ENCODE data around the gene SLC37A1. TPM values are rescaled to one million over a fixed set of nuclear protein-coding genes. Genes with fewer than 3 reads are reported as not detected.

Gene SLC37A1
- total RNA-seq, 2 donors from 2014 or later: 21.0 to 24.0 TPM

DNA sequence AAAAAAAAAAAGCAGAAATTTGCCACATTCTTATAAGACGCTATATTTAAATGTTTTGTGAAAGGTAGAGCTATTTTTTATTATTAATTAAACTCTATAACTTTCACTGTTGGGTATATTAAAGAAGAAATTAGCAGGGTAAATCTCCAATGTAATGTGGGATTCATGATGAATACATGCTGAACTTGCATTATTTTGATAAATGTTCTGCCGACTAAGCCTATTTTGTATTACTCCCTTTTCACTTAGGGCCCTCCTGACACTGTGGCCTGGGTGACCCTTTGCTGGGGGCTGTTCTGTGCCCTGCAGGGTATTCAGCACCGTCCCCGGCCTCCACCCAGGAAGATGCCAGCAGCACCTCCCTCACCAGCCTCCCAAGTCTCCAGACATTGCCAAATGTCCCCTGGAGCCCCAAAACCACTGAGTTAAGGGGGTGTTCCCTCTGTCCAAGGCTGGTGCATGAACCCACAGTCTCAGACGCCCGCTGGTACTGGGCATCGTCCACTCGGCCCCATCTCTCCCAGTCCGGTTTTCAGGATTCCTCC is 40.1 kb upstream of the SLC37A1 start:
- ATAC-seq (no peak), DNase-seq (no peak)
- peaks cover 9% of the 10 kb centered on the region for H3K4me1 Mint-ChIP-seq
- peaks cover 3% of the 10 kb centered on the region for H3K36me3 Mint-ChIP-seq (ENCODE audit: low read depth)
- H3K27ac Mint-ChIP-seq: peak overlapping the region; percentile 76
- no peak overlapping the region for H3K4me3 Mint-ChIP-seq
- no peaks in the 10 kb centered on the region for H3K9me3 ChIP-seq (ENCODE audit: control insufficient read depth, low read length, poor library complexity, severe bottlenecking)
- peaks cover 22% of the 10 kb centered on the region for H3K27me3 Mint-ChIP-seq

DNA sequence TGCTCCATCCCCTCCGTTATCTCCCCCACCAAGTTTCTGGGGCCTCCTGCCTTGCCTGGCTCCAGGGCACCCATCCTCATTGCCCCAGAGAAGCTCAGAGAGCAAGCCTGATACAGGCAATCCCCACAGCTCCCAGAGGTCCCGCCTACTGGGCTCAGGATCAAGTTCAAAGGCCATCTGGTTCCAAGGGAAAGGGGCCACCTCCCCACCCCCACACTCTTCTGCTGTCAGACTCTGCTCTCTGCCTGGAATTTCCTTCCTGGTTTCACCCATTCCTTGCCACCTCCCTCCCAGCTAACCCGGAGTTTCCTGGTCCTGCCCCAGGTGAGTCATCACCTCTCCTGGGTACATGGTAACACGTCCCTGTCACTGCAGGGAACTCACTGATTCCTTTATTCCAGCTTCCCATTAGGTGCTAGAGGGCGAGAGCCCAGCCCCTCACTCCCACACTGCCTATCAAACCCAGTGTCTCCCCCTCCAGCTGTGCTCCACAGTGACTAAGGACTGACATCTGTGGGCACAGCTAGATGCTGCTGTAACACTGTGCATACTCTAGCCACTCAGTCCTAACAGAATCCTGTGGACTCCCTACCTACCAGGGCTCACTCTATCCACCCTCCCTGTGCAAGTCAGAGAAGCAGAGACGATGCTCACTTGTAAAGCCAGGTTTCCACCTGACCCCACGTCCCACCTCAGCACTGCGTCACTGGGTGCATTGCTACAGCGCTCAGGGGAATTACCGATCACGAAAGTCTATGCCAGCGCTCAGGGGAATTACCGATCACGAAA is 39.4 kb upstream of the SLC37A1 start:
- peak overlapping the region; percentile 76 for H3K27ac Mint-ChIP-seq

DNA sequence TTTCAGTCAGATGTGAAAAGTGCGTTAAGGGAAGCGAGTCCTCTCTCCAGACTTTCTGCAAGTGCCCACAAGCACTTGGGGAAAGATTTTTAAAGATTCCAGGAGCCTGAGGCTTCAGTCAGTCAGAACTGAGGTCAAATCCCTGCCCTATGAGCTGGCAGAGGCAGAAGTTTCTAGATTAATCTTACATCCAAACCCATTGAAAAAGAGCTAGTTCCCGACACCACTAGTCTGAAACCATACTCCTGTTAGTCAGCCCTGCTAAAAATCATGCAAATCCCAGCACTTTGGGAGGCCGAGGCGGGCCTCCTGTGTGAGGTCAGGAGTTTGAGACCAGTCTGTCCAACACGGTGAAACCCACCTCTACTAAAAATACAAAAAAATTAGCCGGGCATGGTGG is 38.6 kb upstream of the SLC37A1 start:
- peaks cover 5% of the 10 kb centered on the region for H3K36me3 Mint-ChIP-seq (ENCODE audit: low read depth)
- peak overlapping the region; percentile 51 for H3K27ac Mint-ChIP-seq
- H3K27me3 Mint-ChIP-seq: peaks cover 27% of the 10 kb centered on the region
- ATAC-seq (no peak), DNase-seq (no peak)
- no peak overlapping the region for H3K4me3 Mint-ChIP-seq
- H3K9me3 ChIP-seq (ENCODE audit: control insufficient read depth, low read length, poor library complexity, severe bottlenecking): no peaks in the 10 kb centered on the region
- H3K4me1 Mint-ChIP-seq: peaks cover 13% of the 10 kb centered on the region

More for the DNA sequence above, 39.4 kb upstream of the SLC37A1 start:
- no peaks in the 10 kb centered on the region for H3K9me3 ChIP-seq (ENCODE audit: control insufficient read depth, low read length, poor library complexity, severe bottlenecking)
- ATAC-seq (peak; percentile 89), DNase-seq (no peak)
- peak overlapping the region; percentile 63 for H3K4me3 Mint-ChIP-seq
- peaks cover 11% of the 10 kb centered on the region for H3K4me1 Mint-ChIP-seq
- peaks cover 3% of the 10 kb centered on the region for H3K36me3 Mint-ChIP-seq (ENCODE audit: low read depth)
- H3K27me3 Mint-ChIP-seq: peaks cover 22% of the 10 kb centered on the region

DNA sequence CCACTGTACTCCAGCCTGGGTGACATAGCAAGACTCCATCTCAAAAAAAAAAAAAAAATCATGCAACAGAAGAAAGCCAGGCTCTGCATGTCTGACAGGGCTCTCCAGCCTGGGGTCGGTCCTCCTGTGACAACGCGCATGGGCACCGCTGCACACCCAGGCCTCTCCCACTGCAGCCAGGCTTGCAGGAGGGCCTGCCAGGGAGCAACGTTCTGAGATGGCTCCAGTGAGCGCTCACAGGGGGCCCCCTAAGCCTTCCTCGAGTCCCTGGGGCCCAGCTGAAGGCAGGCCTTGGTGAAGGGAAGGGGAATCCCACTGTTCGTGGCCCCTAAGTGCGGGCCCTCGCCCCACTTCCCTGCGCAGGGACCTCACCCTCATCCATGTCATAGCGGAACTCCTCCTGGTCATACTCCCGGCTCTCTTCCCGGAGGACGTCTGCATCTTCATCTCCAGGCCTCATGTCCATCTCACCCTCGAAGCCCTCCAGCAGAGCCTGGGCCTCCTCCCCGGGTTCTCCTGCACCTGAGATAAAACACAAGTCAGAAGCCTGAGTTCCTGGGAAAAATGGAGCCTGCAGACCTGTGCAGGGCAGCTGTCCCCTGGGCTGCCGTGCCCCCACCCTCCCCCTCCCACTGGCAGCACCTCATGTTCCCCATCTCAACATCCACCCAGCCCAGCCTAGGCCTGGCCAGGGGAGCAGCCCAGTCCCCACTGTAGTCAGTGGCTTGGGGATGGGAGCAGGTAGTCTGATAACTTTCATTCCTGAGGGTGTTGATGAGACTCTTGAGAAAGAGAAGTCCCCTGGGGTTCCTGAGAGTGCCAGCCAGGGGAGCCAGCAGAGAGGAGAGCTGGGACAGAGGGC is 37.9 kb upstream of the SLC37A1 start:
- Mint-ChIP-seq H3K27ac (no peak overlapping the region), H3K4me3 (no peak overlapping the region), H3K36me3 (ENCODE audit: low read depth) (peaks cover 5% of the 10 kb centered on the region), H3K4me1 (peaks cover 14% of the 10 kb centered on the region), H3K27me3 (peaks cover 27% of the 10 kb centered on the region)
- no peak for ATAC-seq
- H3K9me3 ChIP-seq (ENCODE audit: control insufficient read depth, low read length, poor library complexity, severe bottlenecking): no peaks in the 10 kb centered on the region
- DNase-seq: no peak

DNA sequence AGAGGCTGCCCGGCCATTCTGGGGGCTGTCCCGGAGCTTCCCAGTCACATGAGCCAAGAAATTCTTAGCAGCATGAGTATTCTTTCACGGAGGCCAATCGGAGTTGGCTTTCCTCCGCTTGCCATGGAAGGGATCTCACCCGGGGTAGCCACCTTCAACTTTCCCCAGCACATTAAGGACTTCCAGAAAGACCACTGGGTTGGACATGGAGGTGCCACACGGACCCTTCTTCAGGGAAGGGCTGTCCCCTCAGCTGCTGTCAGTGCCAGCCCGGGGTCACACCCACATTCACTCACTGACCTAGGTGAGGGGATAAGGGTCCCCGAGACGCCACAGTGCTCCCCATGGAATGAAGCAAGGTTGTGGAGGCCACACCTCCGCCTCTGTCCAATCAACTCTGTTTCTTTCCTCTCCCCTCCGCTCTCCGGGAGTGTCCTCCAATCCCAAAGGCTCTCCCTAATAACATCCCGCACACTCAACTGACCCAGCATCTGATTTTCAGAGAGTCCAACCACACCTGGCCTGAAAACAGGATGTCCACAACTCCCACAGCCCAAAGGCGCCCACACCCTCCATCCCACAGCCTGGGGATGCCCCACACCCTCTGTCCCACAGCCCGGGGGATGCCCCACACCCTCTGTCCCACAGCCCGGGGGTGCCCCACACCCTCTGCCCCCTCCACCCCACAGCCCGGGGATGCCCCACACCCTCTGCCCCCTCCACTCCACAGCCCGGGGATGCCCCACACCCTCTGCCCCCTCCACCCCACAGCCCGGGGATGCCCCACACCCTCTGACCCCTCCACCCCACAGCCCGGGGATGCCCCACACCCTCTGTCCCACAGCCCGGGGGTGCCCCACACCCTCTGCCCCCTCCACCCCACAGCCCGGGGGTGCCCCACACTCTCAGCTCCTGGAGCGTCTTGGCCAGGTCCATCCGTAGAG is 37.0 kb upstream of the SLC37A1 start:
- no peak for ATAC-seq
- peaks cover 12% of the 10 kb centered on the region for H3K4me1 Mint-ChIP-seq
- peaks cover 22% of the 10 kb centered on the region for H3K27me3 Mint-ChIP-seq
- DNase-seq: no peak
- peaks cover 5% of the 10 kb centered on the region for H3K36me3 Mint-ChIP-seq (ENCODE audit: low read depth)
- H3K9me3 ChIP-seq (ENCODE audit: control insufficient read depth, low read length, poor library complexity, severe bottlenecking): no peaks in the 10 kb centered on the region
- no peak overlapping the region for H3K4me3 Mint-ChIP-seq
- H3K27ac Mint-ChIP-seq: peak overlapping the region; percentile 24

DNA sequence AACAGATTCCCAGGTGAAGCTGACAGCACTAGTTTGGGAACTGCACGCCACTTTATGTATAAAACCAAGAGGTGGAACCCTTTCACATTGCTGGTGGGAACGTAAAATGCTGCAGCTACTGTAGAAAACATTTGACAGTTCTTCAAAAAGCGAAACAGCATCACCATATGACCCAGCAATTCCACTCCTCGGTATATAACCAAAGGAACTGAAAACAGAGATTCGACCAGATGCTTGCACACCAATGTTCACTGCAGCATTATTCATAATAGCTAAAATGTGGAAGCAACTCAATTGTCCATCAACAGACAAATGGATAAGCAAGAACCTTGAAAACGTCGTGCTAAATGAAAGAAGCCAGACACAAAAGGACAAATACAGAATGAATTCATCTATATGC is 35.1 kb upstream of the SLC37A1 start:
- Mint-ChIP-seq H3K27me3 (peaks cover 17% of the 10 kb centered on the region), H3K4me3 (no peak overlapping the region), H3K27ac (no peak overlapping the region), H3K4me1 (peaks cover 11% of the 10 kb centered on the region), H3K36me3 (ENCODE audit: low read depth) (peaks cover 5% of the 10 kb centered on the region)
- no peaks in the 10 kb centered on the region for H3K9me3 ChIP-seq (ENCODE audit: control insufficient read depth, low read length, poor library complexity, severe bottlenecking)
- ATAC-seq (no peak), DNase-seq (no peak)

DNA sequence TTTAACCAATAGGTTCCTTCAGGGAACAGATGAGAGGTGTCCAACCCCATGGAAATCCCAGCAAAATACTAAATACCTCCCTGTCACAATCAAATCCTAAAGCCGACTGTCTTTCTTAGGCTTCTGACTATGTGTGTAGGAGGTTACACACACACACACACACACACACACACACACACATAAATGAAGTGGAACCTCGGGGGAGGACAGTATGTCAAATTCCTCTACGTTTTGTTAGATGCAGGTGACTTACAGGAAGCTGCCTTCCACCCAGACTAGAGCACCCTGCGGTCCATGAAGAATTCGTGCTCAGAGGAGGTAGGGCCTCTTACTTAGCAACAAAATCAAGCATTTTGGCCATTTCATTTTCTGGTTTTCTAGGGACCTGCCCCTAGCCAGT is 34.1 kb upstream of the SLC37A1 start:
- Mint-ChIP-seq H3K27me3 (peaks cover 13% of the 10 kb centered on the region), H3K27ac (no peak overlapping the region), H3K36me3 (ENCODE audit: low read depth) (peaks cover 2% of the 10 kb centered on the region), H3K4me1 (peaks cover 7% of the 10 kb centered on the region), H3K4me3 (no peak overlapping the region)
- H3K9me3 ChIP-seq (ENCODE audit: control insufficient read depth, low read length, poor library complexity, severe bottlenecking): no peaks in the 10 kb centered on the region
- ATAC-seq (no peak), DNase-seq (no peak)

DNA sequence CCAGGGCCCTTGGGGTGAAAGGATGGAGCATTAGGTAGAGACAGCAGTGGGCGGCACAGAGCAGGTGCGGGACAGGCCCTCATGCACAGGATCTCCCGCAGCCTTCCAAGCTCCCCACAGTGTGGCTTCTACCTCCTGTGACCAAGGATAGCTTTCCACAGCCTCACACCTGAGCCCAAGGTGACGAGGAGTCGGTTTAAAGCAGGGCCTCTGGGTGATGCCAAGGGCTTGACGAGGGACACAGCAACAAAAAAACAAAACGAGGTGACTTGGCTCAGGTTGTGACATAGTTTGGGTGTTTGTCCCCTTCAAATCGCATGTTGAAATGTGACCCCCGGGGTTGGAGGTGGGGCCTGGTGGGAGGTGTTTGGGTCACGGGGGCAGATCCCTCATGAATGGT is 32.9 kb upstream of the SLC37A1 start:
- DNase-seq (no peak), ATAC-seq (no peak)
- Mint-ChIP-seq H3K36me3 (ENCODE audit: low read depth) (peaks cover 2% of the 10 kb centered on the region), H3K4me1 (peaks cover 5% of the 10 kb centered on the region), H3K27me3 (peaks cover 18% of the 10 kb centered on the region), H3K4me3 (no peak overlapping the region), H3K27ac (no peak overlapping the region)
- no peaks in the 10 kb centered on the region for H3K9me3 ChIP-seq (ENCODE audit: control insufficient read depth, low read length, poor library complexity, severe bottlenecking)

DNA sequence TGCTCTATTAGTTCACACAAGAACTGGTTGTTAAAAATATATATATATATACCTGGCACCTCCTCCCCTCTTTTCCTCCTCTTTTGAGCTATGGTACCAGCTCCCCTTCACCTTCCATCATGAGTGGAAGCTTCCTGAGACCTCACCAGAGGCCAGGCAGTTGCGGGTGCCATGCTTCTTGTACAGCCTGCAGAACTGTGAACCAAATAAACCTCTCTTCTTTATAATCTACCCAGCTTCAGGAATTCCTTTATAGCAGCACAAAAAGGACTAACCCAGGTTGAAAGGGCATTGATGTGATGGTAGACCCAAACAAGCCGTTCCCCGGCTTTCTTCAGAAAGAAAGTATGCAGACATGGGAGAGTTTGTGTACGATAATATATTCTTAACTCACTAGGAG is 32.5 kb upstream of the SLC37A1 start:
- Mint-ChIP-seq H3K36me3 (ENCODE audit: low read depth) (peaks cover 2% of the 10 kb centered on the region), H3K27ac (no peak overlapping the region), H3K4me3 (no peak overlapping the region), H3K4me1 (peaks cover 5% of the 10 kb centered on the region), H3K27me3 (peaks cover 21% of the 10 kb centered on the region)
- DNase-seq: no peak
- H3K9me3 ChIP-seq (ENCODE audit: control insufficient read depth, low read length, poor library complexity, severe bottlenecking): no peaks in the 10 kb centered on the region
- no peak for ATAC-seq

DNA sequence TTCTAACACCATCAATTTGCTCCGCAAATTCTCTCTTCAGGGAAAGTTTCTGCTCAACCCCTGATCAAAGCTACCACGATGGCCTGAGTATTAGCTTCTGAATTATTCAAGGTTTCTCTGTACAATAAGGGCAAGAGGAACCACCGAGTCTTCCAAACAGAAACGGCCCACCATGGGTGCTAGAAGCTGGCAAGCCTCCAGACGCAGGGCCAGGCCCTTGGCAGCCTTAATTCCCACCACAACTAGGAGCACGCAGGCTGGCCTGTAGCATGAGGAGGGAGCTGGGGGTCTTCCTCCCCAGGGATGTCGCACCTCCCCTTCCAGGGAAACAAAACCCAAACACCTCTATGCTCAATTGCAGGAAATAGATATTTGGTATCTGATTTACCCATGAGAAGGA is 28.7 kb upstream of the SLC37A1 start:
- H3K4me1 Mint-ChIP-seq: peaks cover 6% of the 10 kb centered on the region
- H3K36me3 Mint-ChIP-seq (ENCODE audit: low read depth): peaks cover under 1% of the 10 kb centered on the region
- DNase-seq (no peak), ATAC-seq (no peak)
- no peak overlapping the region for H3K4me3 Mint-ChIP-seq
- no peak overlapping the region for H3K27ac Mint-ChIP-seq
- H3K27me3 Mint-ChIP-seq: peaks cover 29% of the 10 kb centered on the region
- H3K9me3 ChIP-seq (ENCODE audit: control insufficient read depth, low read length, poor library complexity, severe bottlenecking): no peaks in the 10 kb centered on the region

DNA sequence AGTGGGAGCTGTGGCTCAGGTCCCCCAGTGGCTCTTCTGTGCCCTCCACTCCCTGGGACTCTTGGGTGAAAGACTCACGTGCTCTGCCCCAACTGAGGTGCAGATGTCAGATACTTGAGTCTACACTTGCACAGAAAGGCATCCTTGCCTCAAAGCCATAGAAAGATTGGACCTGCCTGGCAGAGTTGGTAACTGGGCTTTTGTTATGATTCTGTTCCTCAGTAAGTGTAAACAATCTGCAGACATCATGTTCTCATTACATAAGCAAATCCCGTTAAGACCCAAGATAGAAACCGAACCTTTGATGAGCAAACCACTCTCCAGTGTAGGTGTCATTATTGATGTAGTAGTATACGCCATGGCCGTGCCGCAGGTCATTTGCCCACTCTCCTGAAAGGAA is 27.6 kb upstream of the SLC37A1 start:
- DNase-seq: no peak
- H3K4me1 Mint-ChIP-seq: peaks cover 4% of the 10 kb centered on the region
- H3K27me3 Mint-ChIP-seq: peaks cover 28% of the 10 kb centered on the region
- H3K27ac Mint-ChIP-seq: no peak overlapping the region
- no peaks in the 10 kb centered on the region for H3K9me3 ChIP-seq (ENCODE audit: control insufficient read depth, low read length, poor library complexity, severe bottlenecking)
- ATAC-seq: no peak
- no peak overlapping the region for H3K4me3 Mint-ChIP-seq
- no peaks in the 10 kb centered on the region for H3K36me3 Mint-ChIP-seq (ENCODE audit: low read depth)

DNA sequence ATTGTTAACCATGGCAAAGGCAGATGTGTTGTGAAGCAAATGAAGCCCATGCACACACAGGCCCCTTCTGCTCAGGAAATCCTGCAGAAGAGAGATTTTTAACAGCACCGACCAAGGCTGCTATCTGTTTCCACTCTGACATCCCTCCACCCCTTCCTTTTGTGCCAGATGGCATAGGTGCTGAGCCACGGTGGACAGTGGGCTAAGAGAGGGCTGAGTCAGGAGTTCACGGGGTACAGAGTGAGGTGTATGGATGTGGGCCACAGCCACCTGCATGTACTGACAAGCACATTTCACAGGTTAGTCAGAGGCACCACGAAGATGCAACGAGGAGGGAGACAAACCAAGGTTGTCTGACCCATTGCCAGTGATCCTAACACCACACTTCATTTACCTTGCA is 27.1 kb upstream of the SLC37A1 start:
- no peaks in the 10 kb centered on the region for H3K9me3 ChIP-seq (ENCODE audit: control insufficient read depth, low read length, poor library complexity, severe bottlenecking)
- Mint-ChIP-seq H3K27me3 (peaks cover 28% of the 10 kb centered on the region), H3K36me3 (ENCODE audit: low read depth) (no peaks in the 10 kb centered on the region), H3K4me1 (peaks cover 4% of the 10 kb centered on the region), H3K27ac (no peak overlapping the region), H3K4me3 (no peak overlapping the region)
- DNase-seq (no peak), ATAC-seq (no peak)
